Breast epithelium (tissue), 3 donors: ENCODE data around the gene PTPRK.

Source experiments
- CTCF ChIP-seq, 3 donors: fragments of 450-650 bp; IDR thresholded peaks; one replicate each; pipeline ENCODE4 v1.5.1; 2016 to 2017; ENCODE audit warnings: antibody characterized with exemption in 3 of 3, mild to moderate bottlenecking in 3 of 3, moderate library complexity in 3 of 3
- POLR2A ChIP-seq: fragments of 450-650 bp; IDR thresholded peaks from one replicate; pipeline ENCODE4 v1.6.1; 2016; ENCODE audit warnings: antibody characterized with exemption, mild to moderate bottlenecking, moderate library complexity
- POLR2AphosphoS5 ChIP-seq, 3 donors: sonication (generic); formaldehyde crosslinking; IDR thresholded peaks; one replicate each; pipeline ENCODE4 v1.6.1; 2017; ENCODE audit warnings: antibody characterized with exemption in 3 of 3

DNA sequence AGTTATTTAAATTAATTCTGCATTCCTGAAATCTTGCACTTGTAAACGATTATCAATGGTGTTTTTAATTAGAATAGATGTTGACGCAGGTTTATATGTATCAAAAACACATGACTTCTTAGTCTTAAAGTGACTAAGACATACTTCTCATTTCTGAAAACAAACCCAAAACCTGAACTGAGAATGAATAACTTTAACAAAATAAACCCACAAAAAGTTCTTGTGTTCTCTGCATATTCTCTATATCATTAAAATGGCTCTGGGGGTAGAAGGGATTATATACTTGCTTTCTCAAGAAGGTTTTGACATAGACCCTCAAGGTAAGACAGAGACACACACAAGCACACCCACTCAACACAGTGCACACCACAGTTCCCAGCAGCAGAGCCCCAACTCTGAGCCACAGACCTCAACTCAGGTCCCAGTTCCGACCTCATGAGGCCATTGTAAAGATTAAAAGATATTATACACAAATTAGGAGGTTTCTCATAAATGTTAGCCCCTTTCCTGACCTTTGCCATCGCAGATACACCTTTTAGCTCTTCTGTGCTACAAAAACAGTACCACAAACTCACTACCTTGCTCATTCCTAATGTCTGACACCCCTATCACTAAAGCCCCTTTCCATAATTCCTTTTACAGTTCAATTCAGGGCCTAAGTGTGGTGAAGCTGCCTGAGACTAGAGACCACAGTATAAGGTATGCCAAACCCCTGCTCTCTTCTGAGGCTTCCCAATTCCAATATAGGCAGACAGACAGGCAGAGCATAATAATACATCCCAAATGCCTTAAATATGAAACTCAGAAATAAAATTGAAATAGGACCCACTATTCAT, 267.8 kb downstream of the PTPRK start:
- TF ChIP-seq CTCF (IDR thresholded peaks at IDR 0.05) (no peak), POLR2A (no peak), POLR2AphosphoS5 (IDR thresholded peaks at IDR 0.05) (no peak)
